OCI-LY1 (cell line): ENCODE data around the gene RFESD.
"Not testable (repeated sequence)": the region's sequence is repeated elsewhere in the genome, so short reads cannot be mapped to it uniquely, and the experiment has no call there.

Experiments used
- H2AFZ ChIP-seq: fragments of 200-600 bp; sonication (generic), shearing (Covaris generic); 2 replicates; pipeline ENCODE4 v1.6.0; 2014; ENCODE audit warnings: antibody characterized with exemption, mild to moderate bottlenecking, low read length
- H3F3A ChIP-seq: fragments of 200-600 bp; sonication (generic), shearing (Covaris generic); 2 replicates; pipeline ENCODE4 v1.6.0; 2014; ENCODE audit warnings: mild to moderate bottlenecking, antibody characterized with exemption, low read length, moderate library complexity; ENCODE audit not compliant: insufficient read depth
- H3K27ac ChIP-seq: fragments of 200-600 bp; sonication (generic); 2 replicates; pipeline ENCODE4 v1.5.1; 2014; ENCODE audit warnings: low read length, mixed run types, mild to moderate bottlenecking, low read depth; ENCODE audit not compliant: poor library complexity, severe bottlenecking
- H3K27me3 ChIP-seq: fragments of 200-600 bp; sonication (generic); 2 replicates; pipeline ENCODE4 v1.6.0; 2014; ENCODE audit warnings: antibody characterized with exemption, mild to moderate bottlenecking, low read length, moderate library complexity; ENCODE audit not compliant: insufficient read depth
- H3K36me3 ChIP-seq: fragments of 200-600 bp; sonication (generic); 2 replicates; pipeline ENCODE4 v1.6.1; 2014; ENCODE audit warnings: mild to moderate bottlenecking, antibody characterized with exemption, low read length, moderate library complexity, mixed read lengths; ENCODE audit not compliant: insufficient read depth
- H3K4me1 ChIP-seq: fragments of 200-600 bp; sonication (generic); 2 replicates; pipeline ENCODE4 v1.5.1; 2014; ENCODE audit warnings: mild to moderate bottlenecking, low read length, moderate library complexity; ENCODE audit not compliant: insufficient read depth, severe bottlenecking
- H3K4me2 ChIP-seq: fragments of 200-600 bp; sonication (generic), shearing (Covaris generic); 2 replicates; pipeline ENCODE4 v1.6.1; 2014; ENCODE audit warnings: low read length
- H3K4me3 ChIP-seq: fragments of 200-600 bp; sonication (generic); 2 replicates; pipeline ENCODE4 v1.5.1; 2014; ENCODE audit warnings: low read length, low read depth, mild to moderate bottlenecking, mixed read lengths; ENCODE audit not compliant: poor library complexity, severe bottlenecking
- H3K79me2 ChIP-seq: fragments of 200-600 bp; shearing (Covaris generic); 2 replicates; pipeline ENCODE4 v1.6.1; 2016; ENCODE audit warnings: mixed run types, low read length, mixed read lengths; ENCODE audit not compliant: insufficient read depth
- H3K9ac ChIP-seq: fragments of 200-600 bp; sonication (generic), shearing (Covaris generic); 2 replicates; pipeline ENCODE4 v1.6.1; 2014; ENCODE audit warnings: mild to moderate bottlenecking, low read length, mixed read lengths
- H3K9me2 ChIP-seq: fragments of 200-600 bp; sonication (generic), shearing (Covaris generic); 2 replicates; pipeline ENCODE4 v1.6.1; 2014; ENCODE audit warnings: low read depth, mild to moderate bottlenecking, low read length, mixed read lengths
- H3K9me3 ChIP-seq: fragments of 200-600 bp; shearing (Covaris generic); 2 replicates; pipeline ENCODE4 v1.6.1; 2014; ENCODE audit warnings: low read length, mixed read lengths
- H4K20me1 ChIP-seq: fragments of 200-600 bp; sonication (generic), shearing (Covaris generic); 2 replicates; pipeline ENCODE4 v1.6.0; 2016; ENCODE audit warnings: mild to moderate bottlenecking, low read length; ENCODE audit not compliant: insufficient read depth
- EZH2 ChIP-seq: fragments of 200-600 bp; sonication (generic), shearing (Covaris generic); IDR thresholded peaks from 2 replicates; pipeline ENCODE4 v1.8.0; 2017; ENCODE audit warnings: borderline replicate concordance, mixed run types, mild to moderate bottlenecking, antibody characterized with exemption, low read length, moderate library complexity, mixed read lengths
- TF ChIP-seq, protein P1 (sequence below): fragments of 200-600 bp; sonication (generic), shearing (Covaris generic); IDR thresholded peaks from 2 replicates; pipeline ENCODE4 v1.5.1; 2017; ENCODE audit warnings: mild to moderate bottlenecking, antibody characterized with exemption, low read length, moderate library complexity, mixed read lengths

RFESD gene

DNA sequence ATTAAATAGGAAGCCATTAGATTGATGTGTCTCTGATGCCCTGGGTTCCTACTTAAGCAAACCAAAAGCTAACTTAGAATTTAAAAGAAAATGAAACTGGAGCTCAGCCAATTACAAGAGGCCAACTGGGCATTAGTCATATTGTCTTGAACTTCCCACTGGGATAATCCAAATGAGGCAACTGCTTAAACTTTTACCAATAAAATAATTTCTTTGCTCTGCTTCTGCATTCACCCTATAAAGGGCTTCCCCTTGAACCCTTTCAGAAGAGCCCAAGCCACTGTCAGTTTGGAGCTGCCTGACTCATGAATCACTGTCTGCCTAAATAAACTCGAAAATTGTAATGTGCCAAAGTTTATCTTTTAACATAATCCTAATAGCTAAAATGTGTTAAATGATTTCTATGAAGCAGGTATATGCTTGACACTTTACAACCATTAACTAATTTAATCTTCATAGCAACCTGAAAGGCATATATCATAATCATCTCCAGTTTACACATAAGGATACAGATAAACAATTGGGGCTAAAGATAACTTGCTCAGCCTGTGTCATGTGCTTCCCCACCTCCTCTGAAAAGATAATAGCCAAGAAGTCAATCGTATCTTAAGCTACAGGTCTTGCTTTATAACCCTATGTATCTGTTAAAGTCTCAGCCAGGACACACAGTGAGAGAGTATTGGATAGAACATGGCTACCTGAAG is 15.2 kb upstream of the RFESD start:
- Histone ChIP-seq H4K20me1 (no peaks in the 10 kb centered on the region), H3K9me2 (no peaks in the 10 kb centered on the region), H3K36me3 (no peaks in the 10 kb centered on the region; the same call in 1 of the 2 replicates), H3K4me3 (no peak overlapping the region), H3K27me3 (no peaks in the 10 kb centered on the region), H2AFZ (peak overlapping the region; percentile 92), H3K79me2 (no peaks in the 10 kb centered on the region), H3F3A (no peaks in the 10 kb centered on the region), H3K9ac (no peak overlapping the region), H3K27ac (no peak overlapping the region), H3K9me3 (no peaks in the 10 kb centered on the region), H3K4me2 (no peak overlapping the region), H3K4me1 (no peaks in the 10 kb centered on the region)
- no peak for TF ChIP-seq EZH2
- TF ChIP-seq, protein P1, sequence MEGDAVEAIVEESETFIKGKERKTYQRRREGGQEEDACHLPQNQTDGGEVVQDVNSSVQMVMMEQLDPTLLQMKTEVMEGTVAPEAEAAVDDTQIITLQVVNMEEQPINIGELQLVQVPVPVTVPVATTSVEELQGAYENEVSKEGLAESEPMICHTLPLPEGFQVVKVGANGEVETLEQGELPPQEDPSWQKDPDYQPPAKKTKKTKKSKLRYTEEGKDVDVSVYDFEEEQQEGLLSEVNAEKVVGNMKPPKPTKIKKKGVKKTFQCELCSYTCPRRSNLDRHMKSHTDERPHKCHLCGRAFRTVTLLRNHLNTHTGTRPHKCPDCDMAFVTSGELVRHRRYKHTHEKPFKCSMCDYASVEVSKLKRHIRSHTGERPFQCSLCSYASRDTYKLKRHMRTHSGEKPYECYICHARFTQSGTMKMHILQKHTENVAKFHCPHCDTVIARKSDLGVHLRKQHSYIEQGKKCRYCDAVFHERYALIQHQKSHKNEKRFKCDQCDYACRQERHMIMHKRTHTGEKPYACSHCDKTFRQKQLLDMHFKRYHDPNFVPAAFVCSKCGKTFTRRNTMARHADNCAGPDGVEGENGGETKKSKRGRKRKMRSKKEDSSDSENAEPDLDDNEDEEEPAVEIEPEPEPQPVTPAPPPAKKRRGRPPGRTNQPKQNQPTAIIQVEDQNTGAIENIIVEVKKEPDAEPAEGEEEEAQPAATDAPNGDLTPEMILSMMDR, result no peak

DNA sequence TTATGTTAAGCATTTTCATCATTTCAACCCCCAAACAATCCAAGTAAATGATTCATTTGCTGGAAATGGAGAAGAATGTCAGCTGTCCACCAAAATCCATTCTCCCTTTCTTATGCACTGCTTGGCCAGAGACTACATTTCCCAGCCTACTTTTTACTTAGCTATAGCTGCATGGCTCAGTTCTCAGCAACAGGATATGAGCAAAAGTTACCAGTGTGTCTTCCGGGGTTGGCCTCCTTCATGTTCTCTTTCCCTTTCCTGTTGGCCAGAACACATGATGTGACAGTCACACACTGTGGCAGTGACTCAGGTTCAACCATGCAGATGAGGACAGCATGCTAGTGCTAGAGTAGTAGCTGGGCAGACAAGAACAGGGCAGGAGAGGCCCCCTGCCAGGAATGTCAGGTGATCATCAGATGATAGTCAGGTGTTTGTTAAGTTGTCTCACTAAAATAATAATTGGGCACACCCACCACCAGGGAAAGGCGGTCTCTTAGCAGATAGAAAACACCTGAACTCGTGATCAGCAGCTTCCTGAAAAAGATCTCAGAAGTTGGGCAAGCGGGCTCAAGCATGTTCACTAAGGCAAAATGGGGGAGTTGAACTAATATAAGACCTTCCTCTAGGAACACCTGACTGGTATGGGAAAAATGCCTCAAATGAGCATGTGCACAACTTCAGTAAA is 14.4 kb upstream of the RFESD start:
- Histone ChIP-seq H3K27me3 (no peaks in the 10 kb centered on the region), H3K9ac (no peak overlapping the region), H2AFZ (peak overlapping the region; percentile 92), H3K79me2 (no peaks in the 10 kb centered on the region), H3K4me2 (no peak overlapping the region), H3K36me3 (no peaks in the 10 kb centered on the region; the same call in 1 of the 2 replicates), H3F3A (no peaks in the 10 kb centered on the region), H3K9me3 (no peaks in the 10 kb centered on the region), H3K4me3 (no peak overlapping the region), H3K9me2 (no peaks in the 10 kb centered on the region), H3K27ac (no peak overlapping the region), H3K4me1 (no peaks in the 10 kb centered on the region), H4K20me1 (no peaks in the 10 kb centered on the region)
- TF ChIP-seq EZH2, result no peak

DNA sequence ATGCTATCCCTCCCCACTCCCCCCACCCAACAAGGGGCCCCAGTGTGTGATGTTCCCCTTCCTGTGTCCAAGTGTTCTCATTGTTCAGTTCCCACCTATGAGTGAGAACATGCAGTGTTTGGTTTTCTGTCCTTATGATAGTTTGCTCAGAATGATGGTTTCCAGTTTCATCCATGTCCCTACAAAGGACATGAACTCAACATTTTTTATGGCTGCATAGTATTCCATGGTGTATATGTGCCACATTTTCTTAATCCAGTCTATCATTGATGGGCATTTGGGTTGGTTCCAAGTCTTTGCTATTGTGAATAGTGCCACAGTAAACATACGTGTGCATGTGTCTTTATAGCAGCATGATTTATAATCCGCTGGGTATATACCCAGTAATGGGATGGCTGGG is 13.6 kb upstream of the RFESD start:
- H3F3A ChIP-seq, H3K36me3 ChIP-seq, H3K9ac ChIP-seq, H3K9me2 ChIP-seq, H3K4me2 ChIP-seq, H4K20me1 ChIP-seq, H3K4me1 ChIP-seq, H3K27ac ChIP-seq, H2AFZ ChIP-seq, H3K4me3 ChIP-seq, H3K79me2 ChIP-seq, H3K27me3 ChIP-seq, H3K9me3 ChIP-seq: not testable (repeated sequence)

DNA sequence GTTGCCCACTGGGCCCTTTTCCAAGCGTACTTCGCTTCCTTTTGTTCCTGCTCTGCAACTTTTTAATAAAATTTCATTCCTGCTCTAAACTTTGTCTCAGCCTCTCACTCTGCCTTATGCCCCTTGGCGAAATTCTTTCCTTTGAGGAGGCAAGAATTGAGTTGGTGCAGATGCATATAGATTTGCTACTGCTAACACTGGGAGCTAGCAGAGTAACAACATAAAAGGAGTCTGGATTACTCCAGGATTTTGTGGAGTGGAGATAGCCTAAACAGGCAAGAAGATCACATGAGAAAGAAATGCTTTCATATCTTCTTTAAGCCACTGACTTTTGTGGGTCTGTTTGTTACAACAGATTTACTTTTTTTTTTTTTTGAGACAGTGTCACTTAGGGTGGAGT is 12.9 kb upstream of the RFESD start:
- no peaks in the 10 kb centered on the region for H3K9me3 ChIP-seq
- H4K20me1 ChIP-seq, result no peaks in the 10 kb centered on the region
- no peak overlapping the region for H3K27ac ChIP-seq
- H3K9me2 ChIP-seq, result no peaks in the 10 kb centered on the region
- H3K4me1 ChIP-seq, result no peaks in the 10 kb centered on the region
- no peaks in the 10 kb centered on the region for H3F3A ChIP-seq
- H3K79me2 ChIP-seq, result no peaks in the 10 kb centered on the region
- no peaks in the 10 kb centered on the region; the same call in 1 of the 2 replicates for H3K36me3 ChIP-seq
- H3K4me3 ChIP-seq, result no peak overlapping the region
- TF ChIP-seq, protein P1, result no peak
- no peak for TF ChIP-seq EZH2
- no peaks in the 10 kb centered on the region for H3K27me3 ChIP-seq
- H2AFZ ChIP-seq, result no peak overlapping the region
- H3K4me2 ChIP-seq, result no peak overlapping the region
- H3K9ac ChIP-seq, result no peak overlapping the region
